Measurements from ENCODE around the gene KIF17.

Gene KIF17

GRCh38 chr1:20648438-20648837 lies 69.4 kb downstream of the KIF17 start:
- TF ChIP-seq CTCF (IDR thresholded peaks at IDR 0.05; ENCODE audit: low read depth, low read length, missing control alignments) = no peak
- no peak for DNase-seq (ENCODE audit: extremely low read depth, low read depth)
- no peak overlapping the region for H3K4me3 ChIP-seq (replicated peaks; ENCODE audit: low read depth, low read length)

GRCh38 chr1:20645414-20645813 lies 72.4 kb downstream of the KIF17 start:
- H3K4me3 ChIP-seq (replicated peaks; ENCODE audit: low read depth, low read length) = no peak overlapping the region
- TF ChIP-seq CTCF (IDR thresholded peaks at IDR 0.05; ENCODE audit: low read depth, low read length, missing control alignments) = no peak
- no peak for DNase-seq (ENCODE audit: extremely low read depth, low read depth)

GRCh38 chr1:20644416-20644815 lies 73.4 kb downstream of the KIF17 start:
- no peak for TF ChIP-seq CTCF (IDR thresholded peaks at IDR 0.05; ENCODE audit: low read depth, low read length, missing control alignments)
- H3K4me3 ChIP-seq (replicated peaks; ENCODE audit: low read depth, low read length) = no peak overlapping the region
- no peak for DNase-seq (ENCODE audit: extremely low read depth, low read depth)

- H3K4me3 ChIP-seq (replicated peaks; ENCODE audit: low read depth, low read length) = no peak overlapping the region
- no peak for TF ChIP-seq CTCF (IDR thresholded peaks at IDR 0.05; ENCODE audit: low read depth, low read length, missing control alignments)
- DNase-seq (ENCODE audit: extremely low read depth, low read depth) = no peak
These were observed 74.7 kb downstream of the KIF17 start for GRCh38 chr1:20643080-20643479.

- DNase-seq (ENCODE audit: extremely low read depth, low read depth) = no peak
- TF ChIP-seq CTCF (IDR thresholded peaks at IDR 0.05; ENCODE audit: low read depth, low read length, missing control alignments) = no peak
- no peak overlapping the region for H3K4me3 ChIP-seq (replicated peaks; ENCODE audit: low read depth, low read length)
These were observed 75.8 kb downstream of the KIF17 start for GRCh38 chr1:20641975-20642374.

GRCh38 chr1:20640183-20640597 lies 77.6 kb downstream of the KIF17 start:
- DNase-seq (ENCODE audit: extremely low read depth, low read depth) = peak; percentile 27
- H3K4me3 ChIP-seq (replicated peaks; ENCODE audit: low read depth, low read length) = no peak overlapping the region
- TF ChIP-seq CTCF (IDR thresholded peaks at IDR 0.05; ENCODE audit: low read depth, low read length, missing control alignments) = peak; percentile 81

- no peak for DNase-seq (ENCODE audit: extremely low read depth, low read depth)
- H3K4me3 ChIP-seq (replicated peaks; ENCODE audit: low read depth, low read length) = no peak overlapping the region
- TF ChIP-seq CTCF (IDR thresholded peaks at IDR 0.05; ENCODE audit: low read depth, low read length, missing control alignments) = no peak
These were observed 80.9 kb downstream of the KIF17 start for GRCh38 chr1:20636785-20637347.

All from HFF-Myc (cell line).